ENCODE measurements around the gene CTAGE6.
"Not testable (repeated sequence)": the region's sequence is repeated elsewhere in the genome, so short reads cannot be mapped to it uniquely, and the experiment has no call there.

- not testable (repeated sequence) for TF ChIP-seq CTCF (conservative IDR thresholded peaks at IDR 0.05; ENCODE audit: low read depth, low read length); EZH2phosphoT487 (IDR thresholded peaks at IDR 0.05; ENCODE audit: borderline replicate concordance, low read length)
Measured at GRCh38 chr7:143785415-143786182, 28.1 kb upstream of the CTAGE6 start.
